ENCODE measurements around the gene INSYN1. TPM values are rescaled to one million over a fixed set of nuclear protein-coding genes. Genes with fewer than 3 reads are reported as not detected.

Gene INSYN1
- total and polyA plus RNA-seq, 2 donors (not counting 3 experiments of a cell fraction or from before 2014, with no cell fraction given) = 0.18 to 0.58 TPM

DNA sequence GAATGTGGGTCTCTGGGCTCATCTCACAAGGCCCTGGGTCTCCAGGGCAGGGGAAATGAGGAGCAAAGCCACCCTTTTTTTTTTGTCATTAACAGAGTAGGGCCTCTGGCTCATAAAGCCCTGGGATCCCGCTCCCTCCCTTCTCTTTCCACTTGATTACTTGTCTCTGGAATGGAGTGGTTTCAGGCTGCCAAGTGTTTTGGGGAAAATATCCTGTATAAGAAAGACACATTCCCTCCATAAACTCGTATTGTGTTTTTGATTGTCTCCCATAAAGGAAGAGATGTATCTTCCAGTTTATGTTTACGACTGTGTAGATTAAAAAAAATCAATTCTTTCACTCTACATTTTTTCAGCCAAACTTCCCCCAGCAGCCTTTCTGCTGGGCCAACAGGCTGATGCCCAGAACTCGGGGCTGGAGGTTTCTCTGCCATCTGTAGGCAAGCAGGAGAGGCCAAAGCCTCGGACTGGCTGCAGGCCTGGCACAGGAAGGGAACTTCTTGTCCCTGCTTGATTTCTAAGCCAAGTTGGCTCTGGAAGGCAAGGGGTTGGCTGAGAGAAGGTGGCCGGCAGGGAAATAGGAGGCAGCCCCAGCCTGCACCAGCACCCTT is 49.4 kb upstream of the INSYN1 start:
- Histone ChIP-seq H3K9me1 (replicated peaks; ENCODE audit: control insufficient read depth, extremely low read depth, insufficient read depth, low read length) (no peaks in the 10 kb centered on the region), H3K36me3 (ENCODE audit: control insufficient read depth in 2 of 2, extremely low read depth in 1 of 2, insufficient read depth in 2 of 2, low read length in 2 of 2) (no peaks in the 10 kb centered on the region), H3K9me3 (replicated peaks; ENCODE audit: control insufficient read depth, insufficient read depth, low read length) (no peaks in the 10 kb centered on the region), H3K4me1 (ENCODE audit: control insufficient read depth, extremely low read depth, insufficient read depth, low read length) (no peaks in the 10 kb centered on the region), H3K4me3 (replicated peaks in 1 of 3; ENCODE audit: insufficient read depth in 1 of 3, low read depth in 1 of 3, low read length in 3 of 3) (no peak overlapping the region), H3K27me3 (ENCODE audit: control insufficient read depth in 2 of 2, insufficient read depth in 2 of 2, low read length in 2 of 2) (peaks cover 0 to 3% of the 10 kb centered on the region in 2 experiments), H2AFZ (ENCODE audit: low read depth, low read length) (no peak overlapping the region), H3K79me2 (ENCODE audit: control insufficient read depth, insufficient read depth, low read length) (no peaks in the 10 kb centered on the region), H3K9ac (replicated peaks; ENCODE audit: extremely low read depth, insufficient read depth, low read length) (no peak overlapping the region), H4K20me1 (replicated peaks; ENCODE audit: control insufficient read depth, extremely low read depth, insufficient read depth, low read length) (no peaks in the 10 kb centered on the region), H3K4me2 (ENCODE audit: insufficient read depth, low read length) (no peak overlapping the region), H3K27ac (ENCODE audit: insufficient read depth, low read depth, low read length) (no peak overlapping the region)
- intact Hi-C loops (cut with micrococcal nuclease) = no loop called here
- FAIRE-seq (no peak), DNase-seq (ENCODE audit: low read depth, low spot score) (no peak)
- TF ChIP-seq, protein P1, sequence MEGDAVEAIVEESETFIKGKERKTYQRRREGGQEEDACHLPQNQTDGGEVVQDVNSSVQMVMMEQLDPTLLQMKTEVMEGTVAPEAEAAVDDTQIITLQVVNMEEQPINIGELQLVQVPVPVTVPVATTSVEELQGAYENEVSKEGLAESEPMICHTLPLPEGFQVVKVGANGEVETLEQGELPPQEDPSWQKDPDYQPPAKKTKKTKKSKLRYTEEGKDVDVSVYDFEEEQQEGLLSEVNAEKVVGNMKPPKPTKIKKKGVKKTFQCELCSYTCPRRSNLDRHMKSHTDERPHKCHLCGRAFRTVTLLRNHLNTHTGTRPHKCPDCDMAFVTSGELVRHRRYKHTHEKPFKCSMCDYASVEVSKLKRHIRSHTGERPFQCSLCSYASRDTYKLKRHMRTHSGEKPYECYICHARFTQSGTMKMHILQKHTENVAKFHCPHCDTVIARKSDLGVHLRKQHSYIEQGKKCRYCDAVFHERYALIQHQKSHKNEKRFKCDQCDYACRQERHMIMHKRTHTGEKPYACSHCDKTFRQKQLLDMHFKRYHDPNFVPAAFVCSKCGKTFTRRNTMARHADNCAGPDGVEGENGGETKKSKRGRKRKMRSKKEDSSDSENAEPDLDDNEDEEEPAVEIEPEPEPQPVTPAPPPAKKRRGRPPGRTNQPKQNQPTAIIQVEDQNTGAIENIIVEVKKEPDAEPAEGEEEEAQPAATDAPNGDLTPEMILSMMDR (IDR thresholded peaks at IDR 0.05; ENCODE audit: extremely low read depth in 1 of 2, insufficient read depth in 1 of 2, low read depth in 1 of 2, low read length in 2 of 2) = no peak
- TF ChIP-seq POLR2A (IDR thresholded peaks at IDR 0.05; ENCODE audit: low read depth, low read length) (no peak), FOS (IDR thresholded peaks at IDR 0.05; ENCODE audit: borderline replicate concordance, insufficient read depth, low read length) (no peak), MYC (IDR thresholded peaks at IDR 0.05; ENCODE audit: low read depth, low read length) (no peak)
- POLR2A ChIA-PET = no interaction called here
- dilution Hi-C loops (cut with MboI; ENCODE audit: extremely low pct_ligation_motif_present, low sequenced_read_pairs) = no loop called here
- CTCF ChIA-PET = no interaction called here
- no TSS peak for BruUV-seq (replicated peaks)

DNA sequence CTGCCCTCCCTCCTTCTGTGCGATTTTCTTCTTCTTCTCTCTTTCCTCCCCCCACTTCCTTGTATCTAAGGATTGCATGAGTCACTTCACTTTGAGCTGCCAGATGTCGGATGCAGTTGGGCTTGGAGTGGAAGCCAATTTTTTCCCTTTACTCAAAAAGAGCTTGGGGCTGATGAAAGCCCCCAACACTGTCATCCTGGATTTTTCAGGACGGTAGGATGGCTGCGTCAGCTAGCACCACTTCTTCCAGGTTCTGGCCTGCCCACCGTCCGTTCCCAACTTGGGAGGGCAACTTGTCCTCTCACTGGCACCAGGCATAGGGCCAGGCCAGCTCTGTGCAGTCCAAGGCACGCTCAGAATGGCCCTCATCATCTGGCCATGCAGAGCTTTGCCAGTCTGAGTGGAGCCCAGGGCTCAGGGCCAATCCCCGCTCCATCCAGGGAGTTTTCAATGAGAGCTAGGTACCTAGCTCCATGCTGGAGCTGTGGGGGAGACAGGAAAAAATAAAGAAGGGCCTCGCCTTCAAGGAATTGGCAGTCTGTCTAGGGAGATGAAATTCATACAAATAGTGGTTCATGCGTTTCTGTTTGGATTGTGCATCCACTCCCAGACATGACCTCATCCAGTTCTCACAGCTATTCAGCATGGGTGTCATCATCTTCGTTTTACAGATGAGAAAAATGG is 47.7 kb upstream of the INSYN1 start:
- Histone ChIP-seq H3K4me2 (ENCODE audit: insufficient read depth, low read length) (no peak overlapping the region), H4K20me1 (replicated peaks; ENCODE audit: control insufficient read depth, extremely low read depth, insufficient read depth, low read length) (no peaks in the 10 kb centered on the region), H2AFZ (ENCODE audit: low read depth, low read length) (no peak overlapping the region), H3K27ac (ENCODE audit: insufficient read depth, low read depth, low read length) (no peak overlapping the region), H3K9me3 (replicated peaks; ENCODE audit: control insufficient read depth, insufficient read depth, low read length) (no peaks in the 10 kb centered on the region), H3K4me3 (replicated peaks in 1 of 3; ENCODE audit: insufficient read depth in 1 of 3, low read depth in 1 of 3, low read length in 3 of 3) (no peak overlapping the region), H3K36me3 (ENCODE audit: control insufficient read depth in 2 of 2, extremely low read depth in 1 of 2, insufficient read depth in 2 of 2, low read length in 2 of 2) (no peaks in the 10 kb centered on the region), H3K79me2 (ENCODE audit: control insufficient read depth, insufficient read depth, low read length) (no peaks in the 10 kb centered on the region), H3K4me1 (ENCODE audit: control insufficient read depth, extremely low read depth, insufficient read depth, low read length) (no peaks in the 10 kb centered on the region), H3K27me3 (ENCODE audit: control insufficient read depth in 2 of 2, insufficient read depth in 2 of 2, low read length in 2 of 2) (peaks cover 0 to 3% of the 10 kb centered on the region in 2 experiments), H3K9me1 (replicated peaks; ENCODE audit: control insufficient read depth, extremely low read depth, insufficient read depth, low read length) (no peaks in the 10 kb centered on the region), H3K9ac (replicated peaks; ENCODE audit: extremely low read depth, insufficient read depth, low read length) (no peak overlapping the region)
- dilution Hi-C loops (cut with MboI; ENCODE audit: extremely low pct_ligation_motif_present, low sequenced_read_pairs) = no loop called here
- ChIA-PET CTCF (interaction anchor here (1.3 kb wide), 2 partner anchors 73 to 96 kb away, joined by 3 to 5 read pairs; no protein-coding TSS in a partner anchor), POLR2A (no interaction called here)
- TF ChIP-seq EZH2 (IDR thresholded peaks at IDR 0.05; ENCODE audit: borderline replicate concordance, low read depth, low read length, severe bottlenecking) (no peak), MYC (IDR thresholded peaks at IDR 0.05; ENCODE audit: low read depth, low read length) (no peak), JUN (IDR thresholded peaks at IDR 0.05; ENCODE audit: borderline replicate concordance, insufficient read depth, insufficient read length, low read depth) (peak; percentile 26), POLR2AphosphoS5 (IDR thresholded peaks at IDR 0.05; ENCODE audit: insufficient read depth, low read depth, low read length) (no peak), POLR2A (IDR thresholded peaks at IDR 0.05; ENCODE audit: low read depth, low read length) (no peak), GATA2 (IDR thresholded peaks at IDR 0.05; ENCODE audit: insufficient read depth, insufficient read length, low read depth, low read length) (no peak), FOS (IDR thresholded peaks at IDR 0.05; ENCODE audit: borderline replicate concordance, insufficient read depth, low read length) (peak; percentile 48)
- TF ChIP-seq, protein P2, sequence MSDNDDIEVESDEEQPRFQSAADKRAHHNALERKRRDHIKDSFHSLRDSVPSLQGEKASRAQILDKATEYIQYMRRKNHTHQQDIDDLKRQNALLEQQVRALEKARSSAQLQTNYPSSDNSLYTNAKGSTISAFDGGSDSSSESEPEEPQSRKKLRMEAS (IDR thresholded peaks at IDR 0.05; ENCODE audit: insufficient read depth, insufficient read length) = no peak
- TF ChIP-seq, protein P1 (IDR thresholded peaks at IDR 0.05; ENCODE audit: extremely low read depth in 1 of 2, insufficient read depth in 1 of 2, low read depth in 1 of 2, low read length in 2 of 2) = no peak
- intact Hi-C loops (cut with micrococcal nuclease) = no loop called here
- peak; percentile 36 for DNase-seq (ENCODE audit: low read depth, low spot score)
- BruUV-seq (replicated peaks) = no TSS peak
- peak; percentile 71 for FAIRE-seq

Data from endothelial cell of umbilical vein (primary cell).